GM19023 (cell line): ENCODE measurements around the gene PAXX.
"Not testable (repeated sequence)": the region's sequence is repeated elsewhere in the genome, so short reads cannot be mapped to it uniquely, and the experiment has no call there.

Experiments used
- ATAC-seq: cut with Tn5 transposase; IDR thresholded peaks from one replicate; pipeline ENCODE4 v1.9.1; 2021; ENCODE audit warnings: mild to moderate bottlenecking, moderate library complexity; ENCODE audit not compliant: unreplicated experiment

The PAXX gene

GRCh38 chr9:137000177-137000930 lies 8.1 kb downstream of the PAXX start:
- peak; percentile 62 for ATAC-seq

- no peak for ATAC-seq
These were observed 9.8 kb downstream of the PAXX start for GRCh38 chr9:137001857-137002645.

GRCh38 chr9:137002646-137003041 lies 10.4 kb downstream of the PAXX start:
- no peak for ATAC-seq

- ATAC-seq: not testable (repeated sequence)
These were observed 12.1 kb downstream of the PAXX start for GRCh38 chr9:137004285-137004684.

GRCh38 chr9:137006116-137007003 lies 14.1 kb downstream of the PAXX start:
- ATAC-seq: no peak

- no peak for ATAC-seq
These were observed 15.0 kb downstream of the PAXX start for GRCh38 chr9:137007108-137007815.

- no peak for ATAC-seq
These were observed 15.6 kb downstream of the PAXX start for GRCh38 chr9:137007816-137008270.

- ATAC-seq: no peak
These were observed 16.1 kb downstream of the PAXX start for GRCh38 chr9:137008312-137008711.

- ATAC-seq: no peak
These were observed 17.0 kb downstream of the PAXX start for GRCh38 chr9:137009217-137009616.

GRCh38 chr9:137009938-137010732 lies 17.9 kb downstream of the PAXX start:
- no peak for ATAC-seq

- ATAC-seq: no peak
These were observed 18.9 kb downstream of the PAXX start for GRCh38 chr9:137011156-137011555.

- ATAC-seq: no peak
These were observed 19.9 kb downstream of the PAXX start for GRCh38 chr9:137011907-137012675.

- no peak for ATAC-seq
These were observed 20.7 kb downstream of the PAXX start for GRCh38 chr9:137012694-137013570.

GRCh38 chr9:137013571-137013940 lies 21.3 kb downstream of the PAXX start:
- ATAC-seq: no peak

- no peak for ATAC-seq
These were observed 21.9 kb downstream of the PAXX start for GRCh38 chr9:137014166-137014565.

GRCh38 chr9:137014776-137015539 lies 22.7 kb downstream of the PAXX start:
- no peak for ATAC-seq

GRCh38 chr9:137015540-137015930 lies 23.3 kb downstream of the PAXX start:
- ATAC-seq: no peak
